Endothelial cell of umbilical vein (primary cell): Measurements from ENCODE around the gene MAPKBP1. TPM values are rescaled to one million over a fixed set of nuclear protein-coding genes. Genes with fewer than 3 reads are reported as not detected.
"Not testable (repeated sequence)": the region's sequence is repeated elsewhere in the genome, so short reads cannot be mapped to it uniquely, and the experiment has no call there.

Experiments used
- BruUV-seq: library from RNA; stranded (reverse); fragments of 400-500 nt; replicated peaks from 2 replicates; lab custom pipeline; 2021; lab: Mats Ljungman, UMichigan
- CTCF ChIA-PET: fragments of 300-600, 350-600 bp; sonication (Branson Sonifier 250); formaldehyde crosslinking; loops from one replicate; lab custom pipeline; 2021; ENCODE audit warnings: antibody characterized with exemption, inconsistent platforms; lab: Charles Lee
- POLR2A ChIA-PET: fragments of 300-600, 350-600 bp; sonication (Branson Sonifier 250); formaldehyde crosslinking; loops from one replicate; lab custom pipeline; 2021; ENCODE audit warnings: antibody characterized with exemption, inconsistent platforms; lab: Charles Lee
- DNase-seq: peaks from one replicate; pipeline ENCODE4 v3.0.0-alpha.2; 2011; ENCODE audit warnings: low read depth, low spot score
- FAIRE-seq: peaks from 2 replicates; lab custom pipeline; 2011; peaks lifted over from hg19 to GRCh38; lab: Jason Lieb, UNC
- H2AFZ ChIP-seq: 2 replicates; pipeline ENCODE4 v1.6.0; 2012; ENCODE audit warnings: low read depth, low read length, control low read depth, inconsistent platforms
- H3K27ac ChIP-seq: 2 replicates; pipeline ENCODE4 v1.5.1; 2011; ENCODE audit warnings: low read depth, mild to moderate bottlenecking, control low read depth, low read length, moderate library complexity; ENCODE audit not compliant: insufficient read depth
- H3K27me3 ChIP-seq, 2 experiments: 2 replicates each; pipeline versions ENCODE4 v1.6.0 to v1.6.1; 2011; ENCODE audit warnings: low read length in 2 of 2, mixed read lengths in 1 of 2; ENCODE audit not compliant: control insufficient read depth in 2 of 2, insufficient read depth in 2 of 2
- H3K36me3 ChIP-seq, 2 experiments: 2 replicates in 1 of 2; 3 replicates in 1 of 2; pipeline ENCODE4 v1.5.1; 2011; ENCODE audit warnings: low read length in 2 of 2, mild to moderate bottlenecking in 1 of 2, moderate library complexity in 1 of 2; ENCODE audit not compliant: control insufficient read depth in 2 of 2, insufficient read depth in 2 of 2; ENCODE audit errors: extremely low read depth in 1 of 2
- H3K4me1 ChIP-seq: 3 replicates; pipeline ENCODE4 v1.5.1; 2011; ENCODE audit warnings: mild to moderate bottlenecking, low read length; ENCODE audit not compliant: control insufficient read depth, insufficient read depth; ENCODE audit errors: extremely low read depth
- H3K4me2 ChIP-seq: 2 replicates; pipeline ENCODE4 v1.6.1; 2011; ENCODE audit warnings: low read length, control low read depth, mixed read lengths; ENCODE audit not compliant: insufficient read depth
- H3K4me3 ChIP-seq, 3 experiments: fragments of 200-600 bp in 1 of 3; sonication (generic), shearing (Covaris generic) in 1 of 3; replicated peaks in 1 of 3; 2 replicates each; pipeline ENCODE4 v1.5.1; 2011 to 2016; ENCODE audit warnings: control low read depth in 3 of 3, low read length in 3 of 3, mild to moderate bottlenecking in 2 of 3, inconsistent platforms in 1 of 3, low read depth in 1 of 3, moderate library complexity in 1 of 3; ENCODE audit not compliant: insufficient read depth in 1 of 3
- H3K79me2 ChIP-seq: 2 replicates; pipeline ENCODE4 v1.6.0; 2012; ENCODE audit warnings: low read length, inconsistent platforms; ENCODE audit not compliant: control insufficient read depth, insufficient read depth
- H3K9ac ChIP-seq: replicated peaks from 2 replicates; pipeline ENCODE3; 2011; ENCODE audit warnings: low read length, control low read depth; ENCODE audit not compliant: insufficient read depth; ENCODE audit errors: extremely low read depth
- H3K9me1 ChIP-seq: replicated peaks from 3 replicates; pipeline ENCODE4 v1.6.0; 2011; ENCODE audit warnings: mild to moderate bottlenecking, low read length; ENCODE audit not compliant: control insufficient read depth, insufficient read depth; ENCODE audit errors: extremely low read depth
- H3K9me3 ChIP-seq: replicated peaks from 2 replicates; pipeline ENCODE4 v1.5.1; 2012; ENCODE audit warnings: low read length, inconsistent platforms; ENCODE audit not compliant: control insufficient read depth, insufficient read depth
- H4K20me1 ChIP-seq: replicated peaks from 2 replicates; pipeline ENCODE3; 2011; ENCODE audit warnings: mild to moderate bottlenecking, low read length; ENCODE audit not compliant: control insufficient read depth, insufficient read depth; ENCODE audit errors: extremely low read depth
- FOS ChIP-seq: IDR thresholded peaks from 2 replicates; pipeline ENCODE4 v1.6.1; 2011; ENCODE audit warnings: mild to moderate bottlenecking, low read length, moderate library complexity, borderline replicate concordance; ENCODE audit not compliant: insufficient read depth
- dilution Hi-C: fragments of 300-500 bp; cut with MboI; formaldehyde crosslinking; loops from one replicate; pipeline ENCODE4 v1.15.0; 2019; ENCODE audit warnings: low sequenced_read_pairs; ENCODE audit not compliant: extremely low pct_ligation_motif_present
- intact Hi-C: fragments of 100-400 bp; cut with micrococcal nuclease; formaldehyde crosslinking; loops from one replicate; pipeline ENCODE4 v1.10.0; 2022
- polyA plus RNA-seq, 4 experiments: library from polyadenylated mRNA; depleted of rRNA in 3 of 4; stranded (reverse) in 3 of 4; unstranded in 1 of 4; fragments of >200 nt; gene quantifications; 2 replicates each; pipeline versions ENCODE4 v1.2.1 to v1.2.3, GENCODE V29; 2011 to 2012; ENCODE audit warnings: missing spikeins in 1 of 4
- total RNA-seq: library from RNA; stranded (reverse); gene quantifications from 2 replicates; pipeline ENCODE4 v1.2.3, GENCODE V29; 2021

The MAPKBP1 gene
- total and polyA plus RNA-seq, 2 donors (not counting 3 experiments of a cell fraction or from before 2014, with no cell fraction given), result 12.3 to 55.8 TPM

- CTCF ChIA-PET, result interaction anchor here (1.3 kb wide), 1 partner anchor 10 kb away, joined by 3 read pairs; no protein-coding TSS in a partner anchor
- BruUV-seq, result no TSS peak
- intact Hi-C loops (no loop called here), dilution Hi-C loops (no loop called here)
- Histone ChIP-seq H3K4me3 (no peak overlapping the region), H3K9me1 (no peaks in the 10 kb centered on the region), H3K27ac (no peak overlapping the region), H3K27me3 (no peaks in the 10 kb centered on the region), H3K36me3 (no peaks in the 10 kb centered on the region), H4K20me1 (no peaks in the 10 kb centered on the region), H3K9me3 (no peaks in the 10 kb centered on the region), H3K4me1 (no peaks in the 10 kb centered on the region), H3K9ac (no peak overlapping the region), H2AFZ (no peak overlapping the region), H3K4me2 (no peak overlapping the region), H3K79me2 (no peaks in the 10 kb centered on the region)
- FAIRE-seq (no peak), DNase-seq (no peak)
- POLR2A ChIA-PET, result interaction anchor here (0.6 kb wide), 1 partner anchor 75 kb away, joined by 4 read pairs; no protein-coding TSS in a partner anchor
- TF ChIP-seq FOS, result no peak
Measured at GRCh38 chr15:41727143-41727542, 47.1 kb upstream of the MAPKBP1 start.

- H3K9ac ChIP-seq, H3K36me3 ChIP-seq, BruUV-seq, H3K27me3 ChIP-seq, DNase-seq, FAIRE-seq, H3K79me2 ChIP-seq, H3K9me1 ChIP-seq, intact Hi-C loops, POLR2A ChIA-PET, H3K4me1 ChIP-seq, H4K20me1 ChIP-seq, H3K27ac ChIP-seq, H3K4me2 ChIP-seq, H3K9me3 ChIP-seq, dilution Hi-C loops, H3K4me3 ChIP-seq, H2AFZ ChIP-seq: not testable (repeated sequence)
- CTCF ChIA-PET, result interaction anchor here (1.3 kb wide), 1 partner anchor 11 kb away, joined by 3 read pairs; no protein-coding TSS in a partner anchor
Measured at GRCh38 chr15:41728061-41728460, 46.2 kb upstream of the MAPKBP1 start.
